ENCODE data around the gene MRPS15. TPM values are rescaled to one million over a fixed set of nuclear protein-coding genes. Genes with fewer than 3 reads are reported as not detected.

The MRPS15 gene
- total and polyA plus RNA-seq, 2 of the 13 experiments (the other 11 are each of a cell fraction or from before 2014, with no cell fraction given) = 59.0 to 113 TPM

DNA sequence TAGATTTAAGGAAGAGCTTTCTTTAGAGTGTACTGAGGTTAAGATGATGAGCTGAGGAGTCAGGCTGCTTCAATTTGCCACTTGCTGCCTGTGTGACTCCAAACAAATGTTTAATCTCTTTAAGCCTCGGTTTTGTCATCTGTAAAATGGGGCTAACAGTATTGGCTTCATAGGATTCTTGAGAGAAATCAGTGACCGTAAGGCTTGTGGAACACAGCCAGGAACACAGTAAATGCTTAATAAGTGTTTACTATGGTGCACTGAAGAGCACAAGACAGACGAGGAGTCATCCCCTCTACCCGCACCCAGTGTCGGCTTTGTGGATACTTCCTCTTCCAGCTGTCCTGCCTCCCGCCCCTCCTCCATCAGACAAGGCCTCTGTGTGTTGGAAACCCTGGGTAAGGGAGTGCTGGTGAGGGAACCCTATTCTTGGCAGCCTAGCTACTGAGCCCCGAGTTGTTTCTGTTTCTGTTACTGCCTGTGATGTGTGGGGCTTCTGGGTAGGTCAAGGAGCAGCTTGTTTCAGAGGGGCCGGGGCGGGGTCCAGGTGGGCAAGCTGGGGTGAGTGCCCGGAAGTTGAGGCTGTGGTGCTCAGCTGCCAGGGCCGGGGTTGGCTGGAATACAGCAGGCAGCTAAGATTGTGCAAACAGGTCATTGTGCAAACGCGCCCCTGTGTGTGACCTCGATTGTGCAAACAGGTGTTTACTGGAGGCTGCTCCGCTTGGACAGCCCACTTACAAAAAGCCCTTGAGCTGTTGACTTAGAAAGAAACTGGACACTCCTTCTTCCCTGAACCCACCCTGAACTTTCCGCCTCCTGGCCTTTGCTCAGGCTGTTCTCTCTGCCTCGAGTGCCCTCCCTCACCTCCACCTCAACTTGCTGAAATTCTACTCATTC, 22.5 kb upstream of the MRPS15 start (continued):
- TF ChIP-seq, protein P1, sequence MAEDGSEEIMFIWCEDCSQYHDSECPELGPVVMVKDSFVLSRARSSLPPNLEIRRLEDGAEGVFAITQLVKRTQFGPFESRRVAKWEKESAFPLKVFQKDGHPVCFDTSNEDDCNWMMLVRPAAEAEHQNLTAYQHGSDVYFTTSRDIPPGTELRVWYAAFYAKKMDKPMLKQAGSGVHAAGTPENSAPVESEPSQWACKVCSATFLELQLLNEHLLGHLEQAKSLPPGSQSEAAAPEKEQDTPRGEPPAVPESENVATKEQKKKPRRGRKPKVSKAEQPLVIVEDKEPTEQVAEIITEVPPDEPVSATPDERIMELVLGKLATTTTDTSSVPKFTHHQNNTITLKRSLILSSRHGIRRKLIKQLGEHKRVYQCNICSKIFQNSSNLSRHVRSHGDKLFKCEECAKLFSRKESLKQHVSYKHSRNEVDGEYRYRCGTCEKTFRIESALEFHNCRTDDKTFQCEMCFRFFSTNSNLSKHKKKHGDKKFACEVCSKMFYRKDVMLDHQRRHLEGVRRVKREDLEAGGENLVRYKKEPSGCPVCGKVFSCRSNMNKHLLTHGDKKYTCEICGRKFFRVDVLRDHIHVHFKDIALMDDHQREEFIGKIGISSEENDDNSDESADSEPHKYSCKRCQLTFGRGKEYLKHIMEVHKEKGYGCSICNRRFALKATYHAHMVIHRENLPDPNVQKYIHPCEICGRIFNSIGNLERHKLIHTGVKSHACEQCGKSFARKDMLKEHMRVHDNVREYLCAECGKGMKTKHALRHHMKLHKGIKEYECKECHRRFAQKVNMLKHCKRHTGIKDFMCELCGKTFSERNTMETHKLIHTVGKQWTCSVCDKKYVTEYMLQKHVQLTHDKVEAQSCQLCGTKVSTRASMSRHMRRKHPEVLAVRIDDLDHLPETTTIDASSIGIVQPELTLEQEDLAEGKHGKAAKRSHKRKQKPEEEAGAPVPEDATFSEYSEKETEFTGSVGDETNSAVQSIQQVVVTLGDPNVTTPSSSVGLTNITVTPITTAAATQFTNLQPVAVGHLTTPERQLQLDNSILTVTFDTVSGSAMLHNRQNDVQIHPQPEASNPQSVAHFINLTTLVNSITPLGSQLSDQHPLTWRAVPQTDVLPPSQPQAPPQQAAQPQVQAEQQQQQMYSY (CRISPR knock-in tag; IDR thresholded peaks at IDR 0.05) = peak; percentile 78
- TF ChIP-seq ZNF891 (CRISPR knock-in tag; IDR thresholded peaks at IDR 0.05) (no peak), STAG1 (CRISPR knock-in tag; IDR thresholded peaks at IDR 0.05) (peak; percentile 32; the same call in 1 of the 2 replicates), KLF9 (CRISPR knock-in tag; IDR thresholded peaks at IDR 0.05; ENCODE audit: low read depth) (no peak), CHCHD3 (CRISPR knock-in tag; IDR thresholded peaks at IDR 0.05) (no peak), ZNF460 (CRISPR knock-in tag; IDR thresholded peaks at IDR 0.05; ENCODE audit: borderline replicate concordance) (no peak), TAF15 (IDR thresholded peaks at IDR 0.05; ENCODE audit: low read depth, low read length, poor library complexity, severe bottlenecking) (no peak), REL (CRISPR knock-in tag; conservative IDR thresholded peaks at IDR 0.05) (no peak), ZNF382 (CRISPR knock-in tag; IDR thresholded peaks at IDR 0.05; ENCODE audit: borderline replicate concordance) (no peak), EP300 (IDR thresholded peaks at IDR 0.05; ENCODE audit: low read depth in 2 of 2, low read length in 2 of 2) (peak; percentile 97 to 98), EP300 (CRISPR knock-in tag; IDR thresholded peaks at IDR 0.05; ENCODE audit: borderline replicate concordance) (peak; percentile 96), ZNF225 (CRISPR knock-in tag; IDR thresholded peaks at IDR 0.05) (no peak; the same call in 1 of the 2 replicates), STAT5B (CRISPR knock-in tag; IDR thresholded peaks at IDR 0.05) (no peak)
- TF ChIP-seq, protein P2, sequence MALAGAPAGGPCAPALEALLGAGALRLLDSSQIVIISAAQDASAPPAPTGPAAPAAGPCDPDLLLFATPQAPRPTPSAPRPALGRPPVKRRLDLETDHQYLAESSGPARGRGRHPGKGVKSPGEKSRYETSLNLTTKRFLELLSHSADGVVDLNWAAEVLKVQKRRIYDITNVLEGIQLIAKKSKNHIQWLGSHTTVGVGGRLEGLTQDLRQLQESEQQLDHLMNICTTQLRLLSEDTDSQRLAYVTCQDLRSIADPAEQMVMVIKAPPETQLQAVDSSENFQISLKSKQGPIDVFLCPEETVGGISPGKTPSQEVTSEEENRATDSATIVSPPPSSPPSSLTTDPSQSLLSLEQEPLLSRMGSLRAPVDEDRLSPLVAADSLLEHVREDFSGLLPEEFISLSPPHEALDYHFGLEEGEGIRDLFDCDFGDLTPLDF (CRISPR knock-in tag; IDR thresholded peaks at IDR 0.05) = peak; percentile 59; the same call in 1 of the 2 replicates
- TF ChIP-seq, protein P3, sequence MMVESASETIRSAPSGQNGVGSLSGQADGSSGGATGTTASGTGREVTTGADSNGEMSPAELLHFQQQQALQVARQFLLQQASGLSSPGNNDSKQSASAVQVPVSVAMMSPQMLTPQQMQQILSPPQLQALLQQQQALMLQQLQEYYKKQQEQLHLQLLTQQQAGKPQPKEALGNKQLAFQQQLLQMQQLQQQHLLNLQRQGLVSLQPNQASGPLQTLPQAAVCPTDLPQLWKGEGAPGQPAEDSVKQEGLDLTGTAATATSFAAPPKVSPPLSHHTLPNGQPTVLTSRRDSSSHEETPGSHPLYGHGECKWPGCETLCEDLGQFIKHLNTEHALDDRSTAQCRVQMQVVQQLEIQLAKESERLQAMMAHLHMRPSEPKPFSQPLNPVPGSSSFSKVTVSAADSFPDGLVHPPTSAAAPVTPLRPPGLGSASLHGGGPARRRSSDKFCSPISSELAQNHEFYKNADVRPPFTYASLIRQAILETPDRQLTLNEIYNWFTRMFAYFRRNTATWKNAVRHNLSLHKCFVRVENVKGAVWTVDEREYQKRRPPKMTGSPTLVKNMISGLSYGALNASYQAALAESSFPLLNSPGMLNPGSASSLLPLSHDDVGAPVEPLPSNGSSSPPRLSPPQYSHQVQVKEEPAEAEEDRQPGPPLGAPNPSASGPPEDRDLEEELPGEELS (CRISPR knock-in tag; IDR thresholded peaks at IDR 0.05) = peak; percentile 100
- TF ChIP-seq, protein P4, sequence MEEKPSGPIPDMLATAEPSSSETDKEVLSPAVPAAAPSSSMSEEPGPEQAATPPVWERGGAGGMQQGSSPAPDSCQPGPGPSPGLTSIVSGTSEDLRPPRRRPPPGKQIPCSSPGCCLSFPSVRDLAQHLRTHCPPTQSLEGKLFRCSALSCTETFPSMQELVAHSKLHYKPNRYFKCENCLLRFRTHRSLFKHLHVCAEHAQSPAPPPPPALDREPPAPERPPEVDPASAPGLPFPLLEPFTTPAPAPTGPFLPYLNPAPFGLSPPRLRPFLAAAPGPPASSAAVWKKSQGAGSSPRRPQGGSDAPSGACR (CRISPR knock-in tag; IDR thresholded peaks at IDR 0.05) = peak; percentile 89
- TF ChIP-seq, protein P5, sequence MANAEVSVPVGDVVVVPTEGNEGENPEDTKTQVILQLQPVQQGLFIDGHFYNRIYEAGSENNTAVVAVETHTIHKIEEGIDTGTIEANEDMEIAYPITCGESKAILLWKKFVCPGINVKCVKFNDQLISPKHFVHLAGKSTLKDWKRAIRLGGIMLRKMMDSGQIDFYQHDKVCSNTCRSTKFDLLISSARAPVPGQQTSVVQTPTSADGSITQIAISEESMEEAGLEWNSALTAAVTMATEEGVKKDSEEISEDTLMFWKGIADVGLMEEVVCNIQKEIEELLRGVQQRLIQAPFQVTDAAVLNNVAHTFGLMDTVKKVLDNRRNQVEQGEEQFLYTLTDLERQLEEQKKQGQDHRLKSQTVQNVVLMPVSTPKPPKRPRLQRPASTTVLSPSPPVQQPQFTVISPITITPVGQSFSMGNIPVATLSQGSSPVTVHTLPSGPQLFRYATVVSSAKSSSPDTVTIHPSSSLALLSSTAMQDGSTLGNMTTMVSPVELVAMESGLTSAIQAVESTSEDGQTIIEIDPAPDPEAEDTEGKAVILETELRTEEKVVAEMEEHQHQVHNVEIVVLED (CRISPR knock-in tag; IDR thresholded peaks at IDR 0.05; ENCODE audit: borderline replicate concordance) = no peak; the same call in 1 of the 2 replicates

Data from HepG2 (cell line).